Left forelimb (tissue), 1 donor: Measurements from ENCODE around the gene KHK.
A peak's percentile ranks its signal among the peaks of the same experiment; 100 is the strongest.

Source experiments
- DNase-seq: peaks from one replicate; pipeline ENCODE4 v3.0.0-alpha.2; 2018; ENCODE audit warnings: low spot score

KHK gene

DNA sequence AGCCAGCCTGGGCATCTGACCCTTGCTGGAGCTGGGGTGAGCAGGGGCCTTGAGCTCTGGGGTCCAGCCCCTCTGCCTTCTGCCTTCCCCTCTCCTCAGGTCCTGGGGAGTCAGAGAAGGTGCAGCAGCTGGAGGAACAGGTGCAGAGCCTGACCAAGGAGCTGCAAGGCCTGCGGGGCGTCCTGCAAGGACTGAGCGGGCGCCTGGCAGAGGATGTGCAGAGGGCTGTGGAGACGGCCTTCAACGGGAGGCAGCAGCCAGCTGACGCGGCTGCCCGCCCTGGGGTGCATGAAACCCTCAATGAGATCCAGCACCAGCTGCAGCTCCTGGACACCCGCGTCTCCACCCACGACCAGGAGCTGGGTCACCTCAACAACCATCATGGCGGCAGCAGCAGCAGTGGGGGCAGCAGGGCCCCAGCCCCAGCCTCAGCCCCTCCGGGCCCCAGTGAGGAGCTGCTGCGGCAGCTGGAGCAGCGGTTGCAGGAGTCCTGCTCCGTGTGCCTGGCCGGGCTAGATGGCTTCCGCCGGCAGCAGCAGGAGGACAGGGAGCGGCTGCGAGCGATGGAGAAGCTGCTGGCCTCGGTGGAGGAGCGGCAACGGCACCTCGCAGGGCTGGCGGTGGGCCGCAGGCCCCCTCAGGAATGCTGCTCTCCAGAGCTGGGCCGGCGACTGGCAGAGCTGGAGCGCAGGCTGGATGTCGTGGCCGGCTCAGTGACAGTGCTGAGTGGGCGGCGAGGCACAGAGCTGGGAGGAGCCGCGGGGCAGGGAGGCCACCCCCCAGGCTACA, 4.4 kb upstream of the KHK start:
- no peak for DNase-seq

DNA sequence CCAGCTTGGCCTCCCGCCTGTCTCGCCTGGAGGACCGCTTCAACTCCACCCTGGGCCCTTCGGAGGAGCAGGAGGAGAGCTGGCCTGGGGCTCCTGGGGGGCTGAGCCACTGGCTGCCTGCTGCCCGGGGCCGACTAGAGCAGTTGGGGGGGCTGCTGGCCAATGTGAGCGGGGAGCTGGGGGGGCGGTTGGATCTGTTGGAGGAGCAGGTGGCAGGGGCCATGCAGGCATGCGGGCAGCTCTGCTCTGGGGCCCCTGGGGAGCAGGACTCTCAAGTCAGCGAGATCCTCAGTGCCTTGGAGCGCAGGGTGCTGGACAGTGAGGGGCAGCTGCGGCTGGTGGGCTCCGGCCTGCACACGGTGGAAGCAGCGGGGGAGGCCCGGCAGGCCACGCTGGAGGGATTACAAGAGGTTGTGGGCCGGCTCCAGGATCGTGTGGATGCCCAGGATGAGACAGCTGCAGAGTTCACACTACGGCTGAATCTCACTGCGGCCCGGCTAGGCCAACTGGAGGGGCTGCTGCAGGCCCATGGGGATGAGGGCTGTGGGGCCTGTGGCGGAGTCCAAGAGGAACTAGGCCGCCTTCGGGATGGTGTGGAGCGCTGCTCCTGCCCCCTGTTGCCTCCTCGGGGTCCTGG, 3.7 kb upstream of the KHK start:
- DNase-seq = no peak

DNA sequence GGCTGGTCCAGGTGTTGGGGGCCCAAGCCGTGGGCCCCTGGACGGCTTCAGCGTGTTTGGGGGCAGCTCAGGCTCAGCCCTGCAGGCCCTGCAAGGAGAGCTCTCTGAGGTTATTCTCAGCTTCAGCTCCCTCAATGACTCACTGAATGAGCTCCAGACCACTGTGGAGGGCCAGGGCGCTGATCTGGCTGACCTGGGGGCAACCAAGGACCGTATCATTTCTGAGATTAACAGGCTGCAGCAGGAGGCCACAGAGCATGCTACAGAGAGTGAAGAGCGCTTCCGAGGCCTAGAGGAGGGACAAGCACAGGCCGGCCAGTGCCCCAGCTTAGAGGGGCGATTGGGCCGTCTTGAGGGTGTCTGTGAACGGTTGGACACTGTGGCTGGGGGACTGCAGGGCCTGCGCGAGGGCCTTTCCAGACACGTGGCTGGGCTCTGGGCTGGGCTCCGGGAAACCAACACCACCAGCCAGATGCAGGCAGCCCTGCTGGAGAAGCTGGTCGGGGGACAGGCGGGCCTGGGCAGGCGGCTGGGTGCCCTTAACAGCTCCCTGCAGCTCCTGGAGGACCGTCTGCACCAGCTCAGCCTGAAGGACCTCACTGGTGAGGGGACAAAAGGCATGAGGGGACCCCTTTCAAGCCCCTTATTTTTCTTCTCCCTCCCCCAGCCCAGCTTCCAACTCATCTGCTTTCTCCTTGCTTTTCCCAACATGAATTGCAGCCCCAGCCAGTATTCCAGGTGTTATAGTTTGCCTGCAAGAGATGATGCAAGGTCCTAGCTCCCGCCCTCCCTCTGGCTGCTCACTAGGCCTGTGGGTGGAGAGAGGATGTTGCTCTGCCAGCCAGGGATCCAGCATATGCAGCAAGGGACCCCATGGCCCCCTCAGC, 2.9 kb upstream of the KHK start:
- DNase-seq = no peak

DNA sequence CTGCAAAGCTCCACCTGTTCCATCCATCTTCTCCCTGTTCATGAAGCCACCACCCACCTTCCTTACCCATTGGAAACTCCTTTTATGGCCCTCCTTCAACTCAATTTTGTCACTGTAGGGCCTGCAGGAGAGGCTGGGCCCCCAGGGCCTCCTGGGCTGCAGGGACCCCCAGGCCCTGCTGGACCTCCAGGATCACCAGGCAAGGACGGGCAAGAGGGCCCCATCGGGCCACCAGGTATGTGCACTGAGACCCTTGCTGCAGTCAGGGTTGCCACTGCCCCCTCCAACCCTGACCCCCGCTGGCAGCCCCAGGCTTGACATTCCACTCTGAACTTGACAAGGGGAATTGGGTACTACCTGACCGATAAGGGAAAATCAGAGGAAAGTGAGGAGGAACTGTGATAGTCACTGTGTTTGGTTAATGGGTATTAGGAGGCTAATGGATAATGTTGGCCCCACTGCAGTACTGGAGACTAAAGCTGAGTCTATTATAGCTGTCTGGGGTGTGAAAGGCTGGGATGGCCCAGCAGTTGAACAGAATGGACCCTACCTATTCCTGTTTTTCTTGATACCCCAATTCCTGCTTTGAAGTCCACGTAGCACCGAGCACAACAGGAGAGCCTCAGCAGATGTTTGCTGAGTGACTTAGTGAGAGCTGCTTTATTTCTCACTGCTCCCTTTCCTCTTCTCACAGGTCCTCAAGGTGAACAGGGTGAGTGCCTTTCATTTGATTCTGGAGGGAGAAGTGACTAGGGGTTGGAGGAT, 2.1 kb upstream of the KHK start:
- DNase-seq = no peak

DNA sequence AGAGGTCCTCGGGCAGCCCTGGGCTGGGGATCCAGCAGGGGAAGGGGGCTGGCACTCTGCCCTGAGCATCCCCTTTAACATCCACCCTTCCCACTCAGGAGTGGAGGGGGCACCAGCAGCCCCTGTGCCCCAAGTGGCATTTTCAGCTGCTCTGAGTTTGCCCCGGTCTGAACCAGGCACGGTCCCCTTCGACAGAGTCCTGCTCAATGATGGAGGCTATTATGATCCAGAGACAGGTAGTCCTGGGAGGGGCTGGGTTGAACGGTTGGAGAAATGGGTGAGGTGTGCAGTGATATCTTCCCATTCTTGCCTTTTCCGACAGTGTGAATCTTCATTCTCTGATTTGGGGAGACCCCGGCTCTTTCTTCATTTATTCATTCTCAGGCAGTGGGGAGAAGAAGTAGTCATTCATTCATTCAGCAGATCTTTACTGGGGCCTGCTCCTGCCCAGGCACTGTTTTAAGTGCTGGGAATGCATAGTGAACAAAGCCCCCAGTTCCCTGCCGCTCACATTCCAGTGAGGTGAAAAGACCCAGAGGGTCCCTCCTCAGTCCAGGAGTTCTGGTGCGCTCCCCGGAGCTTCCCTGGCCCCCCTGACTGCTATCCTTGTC, 1.4 kb upstream of the KHK start:
- no peak for DNase-seq

GRCh38 chr2:27085673-27086089, 891 bp upstream of the KHK start:
- no peak for DNase-seq

DNA sequence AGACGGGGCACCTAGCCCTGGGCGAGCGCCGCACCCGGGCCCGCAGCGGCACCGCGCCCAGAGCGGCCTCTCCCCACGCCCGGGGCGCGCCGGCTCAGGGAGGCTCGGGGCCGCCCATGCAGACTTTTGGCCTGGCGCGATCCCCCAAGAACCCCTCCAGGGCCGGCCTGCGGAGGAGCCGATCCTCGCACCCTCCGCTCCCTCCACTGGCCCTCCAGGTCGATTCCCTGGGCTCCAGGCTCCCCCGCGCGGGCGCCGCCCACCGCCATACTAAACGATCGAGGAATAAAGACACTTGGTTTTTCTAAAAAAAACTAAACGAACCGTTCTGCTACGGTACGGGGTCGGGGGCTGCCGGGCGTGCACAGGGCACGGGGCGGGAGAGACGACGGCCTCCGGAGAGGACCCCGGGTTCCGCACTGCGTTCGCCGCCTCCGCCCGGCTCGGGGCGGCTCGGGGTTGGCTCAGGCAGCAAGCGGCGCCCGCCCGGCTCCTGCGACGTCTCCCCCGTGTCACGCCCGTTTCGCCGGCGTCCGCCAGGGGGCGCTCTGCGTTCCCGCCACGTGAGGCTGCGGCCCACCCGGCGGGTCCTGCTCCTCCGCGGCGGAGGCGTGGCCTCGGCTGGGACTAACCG, 365 bp upstream of the KHK start:
- peak; percentile 98 for DNase-seq

GRCh38 chr2:27087823-27088410, 1.3 kb downstream of the KHK start:
- no peak for DNase-seq

DNA sequence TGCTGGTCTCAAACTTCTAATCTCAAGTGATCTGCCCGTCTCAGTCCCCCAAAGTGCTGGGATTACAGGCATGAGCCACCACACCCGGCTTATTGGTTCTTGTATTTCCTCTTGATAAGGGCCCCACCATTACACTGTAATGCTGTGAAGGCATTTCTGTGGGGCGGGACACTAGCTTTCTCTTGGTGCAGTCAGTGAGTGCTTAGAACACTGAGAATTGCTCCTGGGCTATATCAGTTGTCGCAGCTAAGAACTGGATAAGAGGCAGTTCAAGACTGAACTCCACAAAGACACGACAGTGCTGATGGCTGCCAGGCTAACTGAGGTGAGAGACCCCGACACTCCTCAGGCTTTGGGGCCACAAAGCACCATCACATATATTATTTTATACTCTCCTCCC, 2.1 kb downstream of the KHK start:
- no peak for DNase-seq

- DNase-seq = no peak
Observed at GRCh38 chr2:27089111-27089954, 2.8 kb downstream of the KHK start.

GRCh38 chr2:27091746-27092695, 5.4 kb downstream of the KHK start:
- no peak for DNase-seq

DNA sequence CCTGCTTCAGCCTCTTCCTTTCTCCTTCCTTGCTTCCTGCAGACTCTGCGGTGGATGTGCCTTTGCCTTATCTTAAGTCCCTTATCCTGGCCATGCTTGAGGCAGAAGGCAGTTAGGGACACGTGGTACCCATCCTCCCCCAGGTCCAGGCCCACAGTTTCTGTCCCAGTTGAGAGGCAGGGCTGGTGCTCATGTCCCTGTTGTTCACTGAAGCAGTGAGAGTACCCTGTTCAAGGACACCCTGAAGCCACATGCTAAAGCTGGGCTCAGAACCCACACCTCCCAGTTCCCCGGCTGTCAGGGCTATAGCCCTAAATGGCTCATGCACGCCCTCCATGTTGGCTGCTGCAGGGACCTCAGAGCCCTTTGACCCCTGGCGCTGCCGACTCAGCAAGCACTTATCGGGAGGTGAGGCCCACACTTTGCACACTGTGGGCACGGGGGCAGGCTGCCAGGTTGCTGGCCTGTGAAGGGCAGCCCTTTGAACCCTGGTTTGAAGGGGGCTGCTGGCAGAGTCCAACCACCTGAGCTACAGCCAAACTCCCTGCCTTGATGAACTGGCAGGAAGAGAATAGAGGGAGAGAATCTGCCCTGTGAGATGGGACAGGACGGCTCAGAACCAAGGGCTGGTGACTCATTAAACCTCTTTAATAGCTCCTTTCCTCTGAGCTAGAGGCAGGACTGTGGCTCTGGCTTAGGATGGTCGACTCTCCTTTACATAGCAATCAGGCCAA, 6.3 kb downstream of the KHK start:
- DNase-seq = no peak

- DNase-seq = no peak
Observed at GRCh38 chr2:27093430-27094352, 7.1 kb downstream of the KHK start.

DNA sequence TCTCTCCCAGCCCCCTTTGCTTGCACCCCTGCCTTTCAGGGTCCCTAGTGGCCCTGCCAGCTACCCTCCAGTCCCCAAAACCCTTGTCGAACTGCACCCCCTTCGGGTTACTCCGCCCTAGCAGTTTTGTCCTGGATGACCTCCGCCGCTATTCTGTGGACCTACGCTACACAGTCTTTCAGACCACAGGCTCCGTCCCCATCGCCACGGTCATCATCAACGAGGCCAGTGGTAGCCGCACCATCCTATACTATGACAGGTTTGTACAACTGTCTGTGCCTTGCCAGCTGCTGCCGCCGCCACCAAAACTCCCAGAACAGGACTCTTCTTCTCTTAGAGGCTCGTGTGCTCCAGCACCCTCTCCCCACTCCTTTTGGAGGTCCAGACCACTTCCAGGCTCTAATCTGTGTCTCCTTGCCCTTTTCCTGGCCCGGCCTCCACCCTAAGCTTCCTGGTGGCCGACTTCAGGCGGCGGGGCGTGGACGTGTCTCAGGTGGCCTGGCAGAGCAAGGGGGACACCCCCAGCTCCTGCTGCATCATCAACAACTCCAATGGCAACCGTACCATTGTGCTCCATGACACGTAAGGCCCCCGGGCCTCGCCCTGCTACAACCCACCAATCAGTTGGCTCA, 7.9 kb downstream of the KHK start:
- DNase-seq = no peak

- no peak for DNase-seq
Observed at GRCh38 chr2:27095427-27095744, 8.8 kb downstream of the KHK start.
